HepG2 (cell line): ENCODE results near the gene CSNK1D. TPM values are rescaled to one million over a fixed set of nuclear protein-coding genes. Genes with fewer than 3 reads are reported as not detected.

ENCODE experiments used
- AHR ChIP-seq: IDR thresholded peaks from 2 replicates; pipeline ENCODE4 v1.6.1; 2018; ENCODE audit warnings: missing genetic modification reagents, missing compliant biosample characterization
- HES4 ChIP-seq: sonication (generic); formaldehyde crosslinking; IDR thresholded peaks from 2 replicates; pipeline ENCODE4 v1.9.0; 2021; ENCODE audit warnings: mild to moderate bottlenecking, missing genetic modification reagents, borderline replicate concordance
- HNF1B ChIP-seq: sonication (generic); formaldehyde crosslinking; IDR thresholded peaks from 2 replicates; pipeline ENCODE4 v1.5.1; 2020; ENCODE audit warnings: mild to moderate bottlenecking, moderate library complexity, missing genetic modification reagents
- JDP2 ChIP-seq: sonication (generic); formaldehyde crosslinking; IDR thresholded peaks from 2 replicates; pipeline ENCODE4 v1.8.1; 2022; ENCODE audit warnings: missing genetic modification reagents, borderline replicate concordance
- KDM6A ChIP-seq: IDR thresholded peaks from 2 replicates; pipeline ENCODE4 v1.6.1; 2016; ENCODE audit warnings: low read depth
- MTF2 ChIP-seq: sonication (generic); formaldehyde crosslinking; IDR thresholded peaks from 2 replicates; pipeline ENCODE4 v1.5.0; 2020; ENCODE audit warnings: missing genetic modification reagents, borderline replicate concordance
- MXI1 ChIP-seq: IDR thresholded peaks from 3 replicates; pipeline ENCODE4 v1.6.1; 2012; ENCODE audit warnings: low read depth, low read length, inconsistent platforms, borderline replicate concordance
- MYNN ChIP-seq: sonication (generic); formaldehyde crosslinking; IDR thresholded peaks from 2 replicates; pipeline ENCODE4 v1.4.0; 2020; ENCODE audit warnings: mild to moderate bottlenecking, low read depth, missing genetic modification reagents
- NR3C1 ChIP-seq: sonication (generic); formaldehyde crosslinking; IDR thresholded peaks from 2 replicates; pipeline ENCODE4 v1.4.0; 2020; ENCODE audit warnings: missing genetic modification reagents
- PHF20 ChIP-seq: sonication (generic); formaldehyde crosslinking; IDR thresholded peaks from 2 replicates; pipeline ENCODE4 v1.5.0; 2020; ENCODE audit warnings: mild to moderate bottlenecking, missing genetic modification reagents
- PHF5A ChIP-seq: IDR thresholded peaks from one replicate; pipeline ENCODE4 v1.6.1; 2018; ENCODE audit warnings: low read depth, missing genetic modification reagents; ENCODE audit not compliant: unreplicated experiment
- RBAK ChIP-seq: sonication (generic); formaldehyde crosslinking; IDR thresholded peaks from 2 replicates; pipeline ENCODE4 v1.5.1; 2020; ENCODE audit warnings: mild to moderate bottlenecking, missing genetic modification reagents
- RNF2 ChIP-seq: fragments of 450-650 bp; conservative IDR thresholded peaks from 2 replicates; pipeline ENCODE4 v1.6.1; 2016; ENCODE audit warnings: low read depth
- SATB2 ChIP-seq: sonication (generic); formaldehyde crosslinking; IDR thresholded peaks from 2 replicates; pipeline ENCODE4 v1.5.0; 2020; ENCODE audit warnings: missing genetic modification reagents
- TCF12 ChIP-seq, 2 experiments: fragments of 450-650 bp in 1 of 2; sonication (generic) in 1 of 2; formaldehyde crosslinking in 1 of 2; IDR thresholded peaks; 2 replicates each; pipeline versions ENCODE4 v1.6.1 to v1.8.0; 2017 to 2022; ENCODE audit warnings: antibody characterized with exemption in 1 of 2, mild to moderate bottlenecking in 1 of 2, missing genetic modification reagents in 1 of 2, moderate library complexity in 1 of 2
- ZNF10 ChIP-seq: sonication (generic); formaldehyde crosslinking; IDR thresholded peaks from 2 replicates; pipeline ENCODE4 v1.4.0; 2020; ENCODE audit warnings: mild to moderate bottlenecking, low read depth, missing genetic modification reagents, borderline replicate concordance
- ZNF230 ChIP-seq: sonication (generic); formaldehyde crosslinking; IDR thresholded peaks from 2 replicates; pipeline ENCODE4 v1.4.0; 2020; ENCODE audit warnings: mild to moderate bottlenecking, missing genetic modification reagents
- ZNF264 ChIP-seq: sonication (generic); formaldehyde crosslinking; IDR thresholded peaks from 2 replicates; pipeline ENCODE4 v1.4.0; 2020; ENCODE audit warnings: missing genetic modification reagents
- ZNF30 ChIP-seq: sonication (generic); formaldehyde crosslinking; IDR thresholded peaks from 2 replicates; pipeline ENCODE4 v1.5.0; 2020; ENCODE audit warnings: mild to moderate bottlenecking, missing genetic modification reagents
- ZNF34 ChIP-seq: sonication (generic); formaldehyde crosslinking; IDR thresholded peaks from 2 replicates; pipeline ENCODE4 v1.4.0; 2020; ENCODE audit warnings: mild to moderate bottlenecking, missing genetic modification reagents, borderline replicate concordance
- ZNF383 ChIP-seq: sonication (generic); formaldehyde crosslinking; IDR thresholded peaks from 2 replicates; pipeline ENCODE4 v1.4.0; 2020; ENCODE audit warnings: missing genetic modification reagents, mild to moderate bottlenecking, borderline replicate concordance
- ZNF432 ChIP-seq: sonication (generic); formaldehyde crosslinking; IDR thresholded peaks from 2 replicates; pipeline ENCODE4 v1.5.0; 2020; ENCODE audit warnings: missing genetic modification reagents, mild to moderate bottlenecking, borderline replicate concordance
- ZNF569 ChIP-seq: sonication (generic); formaldehyde crosslinking; IDR thresholded peaks from 2 replicates; pipeline ENCODE4 v1.5.0; 2020; ENCODE audit warnings: mild to moderate bottlenecking, missing genetic modification reagents, moderate library complexity, borderline replicate concordance
- ZNF598 ChIP-seq: sonication (generic); formaldehyde crosslinking; IDR thresholded peaks from 2 replicates; pipeline ENCODE4 v1.5.1; 2020; ENCODE audit warnings: mild to moderate bottlenecking, missing genetic modification reagents, borderline replicate concordance
- ZNF615 ChIP-seq: sonication (generic); formaldehyde crosslinking; IDR thresholded peaks from 2 replicates; pipeline ENCODE4 v1.5.0; 2020; ENCODE audit warnings: mild to moderate bottlenecking, missing genetic modification reagents, borderline replicate concordance
- ZNF891 ChIP-seq: sonication (generic); formaldehyde crosslinking; IDR thresholded peaks from 2 replicates; pipeline ENCODE4 v1.5.0; 2020; ENCODE audit warnings: mild to moderate bottlenecking, missing genetic modification reagents
- ZSCAN20 ChIP-seq: sonication (generic); formaldehyde crosslinking; IDR thresholded peaks from 2 replicates; pipeline ENCODE4 v1.4.0; 2020; ENCODE audit warnings: missing genetic modification reagents, mild to moderate bottlenecking, borderline replicate concordance
- polyA plus RNA-seq, 8 experiments: library from polyadenylated mRNA; depleted of rRNA in 3 of 8; stranded (reverse) in 7 of 8; unstranded in 1 of 8; fragments of >200 nt; fragmentation: Illumina TruSeq in 4 of 8; extraction: Trizol in 4 of 8; gene quantifications; 2 replicates each; pipeline versions ENCODE4 v1.2.1 to v1.2.3, GENCODE V29; 2011 to 2016; ENCODE audit warnings: low read depth in 4 of 8, missing spikeins in 1 of 8, mixed read lengths in 1 of 8; ENCODE audit not compliant: insufficient read depth in 1 of 8
- total RNA-seq, 5 experiments: library from RNA; depleted of rRNA; stranded (reverse); fragments of >200 nt; fragmentation: Illumina TruSeq; extraction: Trizol; gene quantifications; 2 replicates each; pipeline ENCODE4 v1.2.3, GENCODE V29; 2016; ENCODE audit warnings: low read depth in 1 of 5
- TF ChIP-seq, protein P1 (sequence below): sonication (generic); formaldehyde crosslinking; IDR thresholded peaks from 2 replicates; pipeline ENCODE4 v1.9.0; 2021; ENCODE audit warnings: missing genetic modification reagents, mild to moderate bottlenecking, borderline replicate concordance

The CSNK1D gene
- total and polyA plus RNA-seq, 2 of the 13 experiments (the other 11 are each of a cell fraction or from before 2014, with no cell fraction given), result 31.5 to 128 TPM

GRCh38 chr17:82230609-82231311 lies 42.7 kb downstream of the CSNK1D start (continued):
- TF ChIP-seq ZNF569 (CRISPR knock-in tag) (peak; percentile 98), AHR (CRISPR knock-in tag) (no peak; the same call in 1 of the 2 replicates), ZSCAN20 (peak; percentile 97), ZNF34 (CRISPR knock-in tag) (peak; percentile 92; the same call in 1 of the 2 replicates), ZNF615 (peak; percentile 76; the same call in 1 of the 2 replicates), ZNF598 (CRISPR knock-in tag) (peak; percentile 78; the same call in 1 of the 2 replicates), PHF20 (CRISPR knock-in tag) (peak; percentile 64; the same call in 1 of the 2 replicates), HNF1B (CRISPR knock-in tag) (peak; percentile 85; the same call in 1 of the 2 replicates), SATB2 (CRISPR knock-in tag) (peak; percentile 96), RNF2 (peak; percentile 99), ZNF230 (CRISPR knock-in tag) (peak; percentile 99), HES4 (CRISPR knock-in tag) (peak; percentile 97), JDP2 (peak; percentile 96), ZNF30 (CRISPR knock-in tag) (peak; percentile 56), KDM6A (CRISPR knock-in tag) (no peak), ZNF264 (CRISPR knock-in tag) (peak; percentile 96), TCF12 (IDR thresholded peaks at IDR 0.05) (no peak), TCF12 (CRISPR knock-in tag; IDR thresholded peaks at IDR 0.05) (peak; percentile 78), ZNF432 (CRISPR knock-in tag) (no peak), NR3C1 (CRISPR knock-in tag) (no peak; the same call in 1 of the 2 replicates), PHF5A (peak; percentile 38), MYNN (no peak), RBAK (no peak), ZNF891 (CRISPR knock-in tag) (peak; percentile 83), ZNF10 (no peak; the same call in 1 of the 2 replicates), MTF2 (CRISPR knock-in tag) (peak; percentile 78; the same call in 1 of the 2 replicates), MXI1 (no peak; the same call in 2 of the 3 replicates), ZNF383 (CRISPR knock-in tag) (0 out of 2 replicates have a peak, but pooled peaks have one; percentile 58)
- TF ChIP-seq, protein P1, sequence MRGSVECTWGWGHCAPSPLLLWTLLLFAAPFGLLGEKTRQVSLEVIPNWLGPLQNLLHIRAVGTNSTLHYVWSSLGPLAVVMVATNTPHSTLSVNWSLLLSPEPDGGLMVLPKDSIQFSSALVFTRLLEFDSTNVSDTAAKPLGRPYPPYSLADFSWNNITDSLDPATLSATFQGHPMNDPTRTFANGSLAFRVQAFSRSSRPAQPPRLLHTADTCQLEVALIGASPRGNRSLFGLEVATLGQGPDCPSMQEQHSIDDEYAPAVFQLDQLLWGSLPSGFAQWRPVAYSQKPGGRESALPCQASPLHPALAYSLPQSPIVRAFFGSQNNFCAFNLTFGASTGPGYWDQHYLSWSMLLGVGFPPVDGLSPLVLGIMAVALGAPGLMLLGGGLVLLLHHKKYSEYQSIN, result no peak
